ENCODE data around the gene TEX51.

GRCh38 chr2:126862730-126863129 lies 36.0 kb upstream of the TEX51 start:
- TF ChIP-seq CTCF (conservative IDR thresholded peaks at IDR 0.05; ENCODE audit: low read length) (no peak), EZH2phosphoT487 (IDR thresholded peaks at IDR 0.05; ENCODE audit: borderline replicate concordance, low read depth, low read length) (no peak)

Data from OCI-LY7 (cell line).